ENCODE measurements around the gene KIF6.

- TF ChIP-seq, protein P1, sequence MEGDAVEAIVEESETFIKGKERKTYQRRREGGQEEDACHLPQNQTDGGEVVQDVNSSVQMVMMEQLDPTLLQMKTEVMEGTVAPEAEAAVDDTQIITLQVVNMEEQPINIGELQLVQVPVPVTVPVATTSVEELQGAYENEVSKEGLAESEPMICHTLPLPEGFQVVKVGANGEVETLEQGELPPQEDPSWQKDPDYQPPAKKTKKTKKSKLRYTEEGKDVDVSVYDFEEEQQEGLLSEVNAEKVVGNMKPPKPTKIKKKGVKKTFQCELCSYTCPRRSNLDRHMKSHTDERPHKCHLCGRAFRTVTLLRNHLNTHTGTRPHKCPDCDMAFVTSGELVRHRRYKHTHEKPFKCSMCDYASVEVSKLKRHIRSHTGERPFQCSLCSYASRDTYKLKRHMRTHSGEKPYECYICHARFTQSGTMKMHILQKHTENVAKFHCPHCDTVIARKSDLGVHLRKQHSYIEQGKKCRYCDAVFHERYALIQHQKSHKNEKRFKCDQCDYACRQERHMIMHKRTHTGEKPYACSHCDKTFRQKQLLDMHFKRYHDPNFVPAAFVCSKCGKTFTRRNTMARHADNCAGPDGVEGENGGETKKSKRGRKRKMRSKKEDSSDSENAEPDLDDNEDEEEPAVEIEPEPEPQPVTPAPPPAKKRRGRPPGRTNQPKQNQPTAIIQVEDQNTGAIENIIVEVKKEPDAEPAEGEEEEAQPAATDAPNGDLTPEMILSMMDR (IDR thresholded peaks at IDR 0.05): no peak
- no peak for TF ChIP-seq POLR2A (IDR thresholded peaks at IDR 0.05)
Observed at GRCh38 chr6:39330476-39330875, 394.7 kb downstream of the KIF6 start.
